GM04504 (cell line): ENCODE measurements around the gene PER2.
"Not testable (repeated sequence)": the region's sequence is repeated elsewhere in the genome, so short reads cannot be mapped to it uniquely, and the experiment has no call there.

ENCODE experiments used
- DNase-seq: peaks from one replicate; pipeline ENCODE4 v3.0.0-alpha.2; 2012; ENCODE audit warnings: low read depth

The PER2 gene

DNA sequence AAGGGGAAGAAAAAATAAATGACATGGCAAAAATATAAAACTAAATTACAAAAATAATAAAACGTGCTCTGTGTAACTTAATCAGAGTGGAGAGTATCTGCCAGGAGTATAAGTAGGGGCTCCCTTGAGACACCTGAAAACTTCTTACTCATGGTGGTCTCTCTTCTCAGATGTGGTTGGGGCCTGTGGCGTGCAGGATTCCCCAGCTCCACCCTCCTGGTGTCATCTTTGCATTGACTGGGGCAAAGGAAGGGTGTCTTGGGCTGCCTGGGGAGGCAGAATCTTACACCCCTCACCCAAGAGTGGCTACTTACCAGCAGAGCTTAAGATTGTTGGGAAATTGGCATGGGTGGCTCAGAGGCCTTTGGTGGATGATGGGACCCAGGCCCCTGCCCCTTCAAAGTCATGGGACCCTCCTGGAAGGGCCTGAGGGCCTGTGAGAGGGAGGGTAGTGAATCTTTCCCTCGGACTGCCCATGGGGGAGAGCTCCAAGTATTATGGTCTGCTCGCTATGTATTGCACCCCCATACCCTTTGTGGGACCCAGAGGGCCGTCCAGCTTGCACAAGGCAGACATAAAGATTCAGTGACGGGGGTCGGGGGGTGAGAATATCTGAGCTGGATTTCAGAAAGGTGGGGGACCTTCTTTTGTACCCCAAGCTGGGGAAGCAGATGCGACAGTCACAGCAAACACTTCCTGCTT, 25.0 kb upstream of the PER2 start:
- DNase-seq = no peak

DNA sequence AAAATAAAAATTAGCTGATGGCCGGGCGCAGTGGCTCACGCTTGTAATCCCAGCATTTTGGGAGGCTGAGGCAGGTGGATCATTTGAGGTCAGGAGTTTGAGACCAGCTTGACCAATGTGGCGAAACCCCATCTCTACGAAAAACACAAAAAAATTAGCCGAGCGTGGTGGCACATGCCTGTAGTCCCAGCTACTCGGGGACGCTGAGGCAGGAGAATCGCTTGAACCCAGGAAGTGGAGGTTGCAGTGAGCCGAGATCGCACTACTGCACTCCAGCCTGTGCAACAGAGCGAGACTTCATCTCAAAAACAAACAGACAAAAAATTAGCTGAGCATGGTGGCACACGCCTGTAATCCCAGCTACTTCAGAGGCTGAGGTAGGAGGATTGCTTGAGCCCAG, 22.3 kb upstream of the PER2 start:
- not testable (repeated sequence) for DNase-seq

DNA sequence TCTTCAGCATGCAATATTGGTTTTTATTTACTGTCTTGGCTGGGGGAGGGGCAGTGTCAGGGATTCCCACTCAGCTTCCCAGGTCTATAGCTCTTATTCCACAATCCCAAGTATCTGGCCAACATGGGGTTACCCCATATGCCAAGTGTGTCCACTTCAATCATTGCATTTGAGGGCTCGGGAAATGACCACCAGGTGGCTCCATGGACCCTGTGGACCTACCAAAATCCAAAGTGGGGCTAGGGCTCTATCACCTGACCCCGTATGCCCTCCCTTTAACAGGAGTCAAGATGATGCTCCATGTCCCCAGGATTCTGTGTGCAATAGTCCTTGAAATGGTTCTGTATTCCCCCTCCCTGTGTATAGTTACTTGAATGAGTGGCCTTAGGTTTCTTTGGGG, 19.8 kb upstream of the PER2 start:
- no peak for DNase-seq

DNA sequence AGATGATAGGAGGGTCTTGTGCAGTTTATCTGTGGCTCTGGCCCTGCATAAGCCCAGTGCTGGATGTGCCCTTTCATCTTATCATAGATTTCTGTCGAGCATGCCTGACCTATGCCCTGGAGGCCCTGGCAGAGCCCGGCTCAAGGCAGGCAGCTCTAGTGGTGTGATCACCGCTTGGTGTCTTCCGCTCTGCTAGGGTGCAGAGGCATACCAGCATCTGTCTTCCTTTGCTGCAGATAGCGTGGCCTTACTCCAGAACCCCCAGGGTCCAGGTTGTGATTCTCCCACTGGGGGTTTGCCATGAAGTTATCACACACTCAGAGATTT, 18.2 kb upstream of the PER2 start:
- DNase-seq = no peak

DNA sequence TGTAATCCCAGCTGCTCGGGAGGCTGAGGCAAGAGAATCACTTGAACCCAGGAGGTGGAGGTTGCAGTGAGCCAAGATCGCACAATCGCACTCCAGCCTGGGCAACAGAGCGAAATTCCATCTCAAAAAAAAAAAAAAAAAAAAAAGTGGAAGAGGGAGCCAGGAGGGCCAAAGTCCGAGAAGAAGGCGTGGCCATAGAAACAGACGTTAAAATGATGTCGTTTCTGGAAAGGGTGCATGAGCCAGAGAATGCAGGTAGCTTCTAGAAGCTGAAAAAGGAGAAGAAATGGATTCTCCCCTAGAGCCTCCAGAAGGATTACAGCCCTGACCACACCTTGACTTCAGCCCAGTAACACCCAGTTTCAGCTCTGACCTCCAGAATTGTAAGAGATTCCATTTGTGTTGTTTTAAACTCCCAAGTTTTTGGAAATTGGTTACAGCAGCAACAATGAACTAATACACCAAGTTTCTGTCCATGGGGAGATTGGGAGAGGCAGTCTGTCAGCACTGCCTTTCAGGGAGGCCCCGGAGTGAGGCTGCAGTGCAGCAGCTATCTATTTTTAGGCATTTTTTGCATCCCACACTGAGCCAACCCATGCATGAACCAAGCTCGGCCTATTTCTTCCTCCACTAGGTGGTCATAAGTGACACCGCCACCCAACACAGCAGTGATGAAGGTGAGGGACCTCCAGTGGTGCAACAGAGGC, 17.7 kb upstream of the PER2 start:
- no peak for DNase-seq

DNA sequence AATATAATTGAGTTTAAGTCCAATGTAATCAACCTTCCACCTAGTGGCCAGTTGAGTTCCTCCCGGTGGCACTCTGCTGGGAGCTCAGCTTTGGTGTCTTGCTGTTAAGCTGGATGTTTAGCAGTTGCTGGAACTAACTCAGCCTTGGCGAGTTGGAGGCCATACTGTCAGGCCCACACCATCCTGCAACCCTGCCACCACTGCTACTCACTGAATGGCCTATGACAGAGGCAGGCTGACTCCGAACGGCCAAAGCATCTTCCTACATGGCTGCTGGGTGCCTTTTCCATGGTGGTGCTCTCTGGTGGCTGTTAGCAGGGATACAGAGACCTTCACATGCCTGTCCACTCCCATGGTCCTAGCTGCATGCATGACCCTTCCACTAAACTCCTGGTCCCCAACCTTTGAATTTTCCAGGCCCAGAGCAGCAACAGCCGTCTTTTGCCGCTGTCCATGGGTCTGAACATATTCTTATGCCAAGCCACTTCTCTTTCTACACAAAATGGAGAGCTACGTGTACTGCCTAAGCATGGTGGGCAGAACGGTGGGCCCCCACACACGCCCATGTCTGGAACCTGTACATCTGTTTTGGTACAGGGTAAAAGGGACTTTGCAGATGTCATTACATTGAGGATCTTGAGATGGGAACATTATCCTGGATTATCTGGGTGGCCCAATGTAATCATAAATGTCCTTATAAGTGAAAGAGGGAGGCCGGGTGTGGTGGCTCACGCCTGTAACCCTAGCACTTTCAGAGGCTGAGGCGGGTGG, 16.9 kb upstream of the PER2 start:
- DNase-seq = no peak

DNA sequence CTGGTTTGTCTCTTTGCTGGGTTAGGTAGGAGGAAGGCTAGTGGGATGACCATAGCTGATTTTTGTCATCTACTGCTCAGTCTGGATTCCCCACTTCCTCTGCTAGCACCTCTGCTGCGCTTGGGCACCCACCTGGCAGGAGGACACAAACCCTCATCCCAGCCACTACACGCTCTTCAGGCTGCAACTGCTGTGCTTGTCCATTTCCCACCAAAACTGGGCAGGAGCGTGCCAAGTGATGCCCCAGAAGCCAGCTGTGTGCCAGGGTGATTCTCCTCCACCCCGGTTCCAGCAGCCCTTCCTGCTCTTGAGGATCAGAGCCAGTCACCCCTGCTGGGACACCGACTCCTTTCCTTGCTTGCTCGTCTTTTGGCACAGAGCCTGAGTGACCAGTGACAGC, 15.7 kb upstream of the PER2 start:
- DNase-seq = no peak

DNA sequence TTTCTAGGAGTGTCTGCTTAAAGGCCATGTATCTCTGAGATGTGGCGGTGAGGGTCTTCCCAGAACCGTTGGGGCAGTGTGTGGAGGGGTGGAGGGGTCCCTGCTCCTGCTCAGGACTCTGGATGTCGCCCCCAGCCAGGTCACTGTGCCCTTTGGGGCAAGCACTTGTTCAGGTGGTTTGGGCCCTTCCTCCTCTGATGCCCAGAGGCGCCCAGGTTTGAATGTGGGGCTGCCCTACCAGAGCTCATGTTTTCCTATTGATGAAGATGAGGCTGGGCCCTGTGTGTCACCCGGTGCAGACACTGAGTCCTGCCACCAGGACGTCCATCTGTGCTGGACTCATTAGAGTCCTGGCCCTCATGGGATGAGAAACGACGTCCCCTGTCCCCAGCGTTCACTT, 14.3 kb upstream of the PER2 start:
- no peak for DNase-seq

DNA sequence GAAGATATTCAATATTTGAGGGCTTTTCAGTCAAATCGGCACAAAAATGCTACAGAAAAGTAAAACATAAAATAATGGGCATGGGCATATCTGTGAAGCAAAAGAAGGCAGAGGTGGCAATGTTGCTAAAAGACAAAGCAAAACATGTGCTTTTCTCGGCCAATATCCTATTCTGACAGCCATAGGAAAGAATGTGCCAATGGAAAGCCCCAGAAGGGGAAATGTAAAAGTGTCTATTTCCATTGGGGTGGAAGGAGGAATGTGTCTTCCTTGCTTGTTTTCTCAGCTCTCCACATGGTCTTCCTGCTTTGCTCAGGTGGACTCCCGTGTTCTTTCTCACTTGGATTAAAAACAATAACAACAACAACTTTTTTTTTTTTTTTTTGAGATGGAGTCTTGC, 13.7 kb upstream of the PER2 start:
- DNase-seq = no peak

DNA sequence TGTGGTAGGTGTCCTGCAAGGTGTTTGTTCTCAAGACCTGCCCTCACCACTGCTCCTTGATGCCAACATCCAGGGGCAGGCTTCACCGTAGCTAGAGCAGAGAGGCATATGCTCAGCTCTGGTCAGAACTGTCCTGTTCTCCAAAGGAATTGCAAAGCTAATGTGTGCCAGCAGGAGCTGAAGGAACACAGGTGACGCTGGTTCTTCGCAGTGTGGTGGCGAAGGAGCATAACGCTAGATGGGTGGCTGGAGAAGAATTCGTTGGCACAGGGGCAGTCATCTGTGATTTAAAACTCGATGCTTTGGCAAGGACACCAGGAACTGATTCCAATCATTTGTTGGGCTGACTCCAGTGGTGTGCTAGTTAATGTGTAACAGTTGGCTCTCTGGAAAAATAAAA, 11.4 kb upstream of the PER2 start:
- DNase-seq = no peak

DNA sequence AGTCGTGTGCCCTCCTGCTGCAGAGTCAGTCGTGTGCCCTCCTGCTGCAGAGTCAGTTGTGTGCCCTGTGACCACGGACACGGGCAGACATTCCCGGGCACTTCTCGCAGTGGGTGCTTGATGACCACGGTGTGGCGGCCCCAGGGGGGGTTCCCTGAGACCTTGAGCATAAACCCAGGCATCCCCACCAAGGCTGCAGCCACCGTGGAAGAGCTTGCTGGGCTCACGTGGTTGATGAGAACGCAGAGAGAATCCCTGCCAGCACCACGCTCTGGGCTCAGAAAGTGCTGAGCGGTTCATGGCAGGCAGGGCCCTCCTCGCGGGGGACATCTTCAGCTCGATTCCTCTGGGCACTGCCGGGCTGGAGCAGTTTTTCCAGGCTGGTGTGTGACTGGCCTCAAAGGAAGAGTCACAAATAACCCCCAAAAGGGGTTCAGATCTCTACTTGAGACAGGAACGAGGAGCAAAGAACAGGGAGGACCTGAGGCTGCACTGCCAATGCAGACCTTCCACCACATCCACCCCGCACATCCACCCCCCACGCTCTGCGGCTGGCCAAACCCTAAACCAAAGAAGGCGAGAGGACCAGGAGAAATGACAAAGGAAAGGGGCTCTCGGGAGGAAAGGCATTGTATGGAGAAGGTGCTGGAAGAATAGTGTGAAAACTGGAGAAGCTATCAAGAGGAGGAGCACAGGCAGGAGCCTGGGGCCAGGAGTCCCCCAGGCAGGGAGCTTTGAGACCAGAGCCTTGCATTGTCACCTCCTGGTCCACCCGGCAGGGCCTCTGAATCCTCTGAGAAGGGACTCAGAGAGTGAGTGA, 8.4 kb upstream of the PER2 start:
- no peak for DNase-seq

DNA sequence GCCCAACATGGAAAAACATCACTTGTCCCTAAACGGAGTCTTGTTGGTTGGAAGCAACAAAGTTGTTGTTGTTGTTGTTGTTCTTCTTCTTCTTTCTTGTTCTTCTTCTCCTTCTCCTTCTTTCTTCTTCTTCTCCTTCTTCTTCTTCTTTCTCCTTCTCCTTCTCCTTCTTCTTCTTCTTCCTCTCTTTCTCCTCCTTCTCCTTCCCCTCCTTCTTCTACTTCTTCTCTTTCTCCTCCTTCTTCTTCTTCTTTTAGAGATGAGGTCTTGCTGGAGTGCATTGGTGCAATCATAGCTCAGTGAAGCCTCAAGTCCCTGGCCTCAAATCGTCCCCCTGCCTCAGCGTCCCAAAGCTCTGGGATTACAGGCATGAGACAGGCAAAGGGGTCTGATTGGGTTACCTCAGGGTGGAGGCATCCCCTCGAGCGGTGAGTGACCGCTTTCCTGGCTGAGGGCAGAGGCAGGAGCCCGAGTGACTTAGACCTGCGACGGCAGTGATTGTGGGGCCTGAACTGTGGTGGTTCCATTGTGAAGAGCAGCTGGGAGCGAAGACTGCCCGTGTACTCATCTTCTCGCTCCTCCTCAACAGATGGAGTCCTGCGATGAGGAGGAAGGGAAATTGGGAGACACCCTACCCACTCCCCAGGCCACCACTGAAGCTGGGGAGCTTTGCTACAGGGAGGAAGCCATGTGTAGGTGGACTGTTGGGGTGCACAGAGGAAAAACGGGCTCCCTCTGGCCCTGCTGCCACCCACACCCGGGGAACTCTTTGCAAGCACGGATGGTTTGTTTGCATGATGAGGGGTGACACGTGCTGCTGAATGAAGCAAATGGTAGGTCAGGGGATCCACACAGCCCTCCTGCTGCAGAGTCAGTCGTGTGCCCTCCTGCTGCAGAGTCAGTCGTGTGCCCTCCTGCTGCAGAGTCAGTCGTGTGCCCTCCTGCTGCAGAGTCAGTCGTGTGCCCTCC, 7.0 kb upstream of the PER2 start:
- no peak for DNase-seq

DNA sequence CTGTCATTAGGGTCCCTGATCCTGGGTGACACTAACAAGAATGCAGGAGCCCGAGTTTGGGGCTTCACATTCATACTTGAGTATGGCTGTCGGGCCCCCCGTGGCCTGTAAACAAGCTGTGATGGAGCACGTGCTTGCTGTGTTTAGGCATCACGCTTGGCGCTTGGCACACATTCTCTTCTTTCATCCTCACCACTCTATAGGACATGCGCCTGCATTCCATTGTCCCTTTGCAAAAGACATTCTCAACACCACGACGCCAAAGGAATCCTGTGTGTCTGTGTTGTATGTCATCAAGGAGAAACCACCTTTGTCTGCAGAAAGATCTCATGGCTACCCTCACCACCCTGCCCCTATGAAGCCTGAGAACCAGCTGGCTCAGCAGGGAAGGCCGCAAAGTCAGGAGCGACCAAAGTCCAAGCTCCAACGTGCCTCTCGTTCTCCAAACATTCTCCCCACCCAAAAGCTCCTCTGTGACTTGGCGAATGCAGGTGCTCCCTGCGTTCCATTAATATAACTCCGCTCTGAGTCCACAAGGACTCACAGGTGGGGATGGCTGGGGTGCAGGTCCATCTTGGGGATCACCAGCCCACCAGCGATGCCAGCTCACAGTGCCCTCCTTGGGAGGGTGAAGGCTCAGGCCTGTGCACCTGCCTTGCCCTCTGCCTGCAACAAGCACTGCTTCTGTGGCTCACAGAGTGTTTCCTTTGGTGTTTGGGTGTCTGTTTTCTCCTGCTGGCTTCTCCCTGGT, 6.2 kb upstream of the PER2 start:
- no peak for DNase-seq

DNA sequence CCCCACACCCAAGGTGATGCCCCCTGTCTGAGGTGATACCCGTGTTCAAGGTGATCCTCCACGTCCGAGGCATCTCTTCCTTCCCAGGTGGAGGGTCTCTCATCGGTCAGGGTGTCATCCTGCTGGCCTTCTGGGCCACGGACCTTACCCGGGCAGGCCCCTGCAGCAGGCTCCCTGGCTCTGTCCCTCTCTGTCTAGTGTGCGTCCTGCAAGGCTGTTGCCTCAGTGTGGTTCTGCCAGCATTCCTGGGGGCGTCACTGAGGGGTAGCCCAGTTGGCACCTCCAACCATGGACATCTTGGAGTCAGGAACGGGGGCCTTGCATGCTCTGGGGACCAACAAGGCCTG, 5.6 kb upstream of the PER2 start:
- no peak for DNase-seq

DNA sequence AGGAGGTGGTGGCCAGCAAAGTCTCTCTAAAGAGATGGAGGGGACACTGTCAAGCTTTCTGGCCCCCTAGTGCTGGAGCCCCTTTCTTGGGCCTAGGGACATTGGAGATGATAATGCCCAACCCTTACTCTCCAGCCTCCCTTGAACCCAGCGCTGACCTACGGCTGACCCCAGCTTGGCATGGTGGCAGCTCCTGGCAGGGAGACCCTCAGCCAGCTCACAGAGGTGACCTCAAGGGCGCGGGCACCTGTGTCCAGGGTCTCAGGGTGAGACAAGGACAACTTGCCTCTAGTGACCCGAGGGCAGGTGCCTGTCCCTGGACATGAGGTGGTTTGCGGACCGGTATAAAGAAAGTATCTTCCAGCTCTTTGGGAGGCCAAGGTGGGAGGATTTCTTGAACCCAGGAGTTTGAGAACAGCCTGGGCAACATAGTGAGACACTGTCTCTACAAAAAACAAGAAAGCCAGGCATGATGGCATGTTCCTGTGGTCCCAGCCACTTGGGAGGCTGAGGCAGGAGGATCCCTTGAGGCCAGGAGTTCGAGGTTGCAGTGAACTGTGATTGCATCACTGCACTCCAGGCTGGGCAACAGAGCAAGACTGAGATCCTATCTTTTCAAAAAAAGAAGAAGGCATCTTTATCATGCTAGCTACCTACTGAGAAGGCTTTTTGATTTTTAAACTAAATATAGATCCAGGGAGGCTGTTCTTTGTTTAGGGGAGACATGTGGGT, 3.3 kb upstream of the PER2 start:
- DNase-seq = no peak

DNA sequence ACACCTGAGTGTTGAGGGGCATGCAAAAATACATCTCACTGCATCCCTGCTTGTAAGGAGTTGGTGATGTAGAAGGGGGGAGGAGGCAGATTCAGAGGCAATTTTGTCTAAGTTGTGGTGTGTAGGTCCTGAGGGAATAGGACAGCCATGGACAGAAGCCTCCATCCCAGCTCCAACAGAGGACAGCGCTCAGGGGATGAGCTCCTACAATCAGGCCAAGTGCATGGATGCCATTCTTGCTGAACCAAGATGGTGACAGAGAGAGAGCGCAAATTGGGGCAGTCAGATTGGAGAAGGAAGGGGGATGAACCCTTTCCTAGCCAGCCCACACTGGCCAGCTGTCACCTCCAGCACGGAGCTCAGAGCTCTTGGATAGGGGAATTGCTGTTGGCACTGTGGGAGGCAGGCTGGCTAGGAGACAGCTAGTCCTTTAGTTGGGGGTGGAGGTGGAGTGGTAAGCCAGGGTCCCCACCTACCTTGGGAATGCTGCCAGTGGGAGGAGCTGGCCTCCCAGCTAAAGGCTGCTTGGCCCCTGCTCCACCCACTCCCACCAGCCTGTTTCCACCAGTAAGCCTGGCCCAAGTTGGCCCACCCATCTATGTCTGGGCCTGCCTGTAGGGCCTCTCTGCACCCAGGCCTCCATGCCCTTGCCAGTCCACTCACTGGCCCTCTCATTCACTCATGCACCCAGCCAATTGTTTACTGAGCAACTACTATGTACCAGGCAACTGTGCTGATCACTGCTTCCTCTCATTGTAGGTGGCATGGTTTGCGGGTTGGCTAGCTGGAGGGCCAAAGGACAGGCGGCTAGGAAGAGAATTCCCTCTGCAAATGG, 2.5 kb upstream of the PER2 start:
- DNase-seq = no peak

DNA sequence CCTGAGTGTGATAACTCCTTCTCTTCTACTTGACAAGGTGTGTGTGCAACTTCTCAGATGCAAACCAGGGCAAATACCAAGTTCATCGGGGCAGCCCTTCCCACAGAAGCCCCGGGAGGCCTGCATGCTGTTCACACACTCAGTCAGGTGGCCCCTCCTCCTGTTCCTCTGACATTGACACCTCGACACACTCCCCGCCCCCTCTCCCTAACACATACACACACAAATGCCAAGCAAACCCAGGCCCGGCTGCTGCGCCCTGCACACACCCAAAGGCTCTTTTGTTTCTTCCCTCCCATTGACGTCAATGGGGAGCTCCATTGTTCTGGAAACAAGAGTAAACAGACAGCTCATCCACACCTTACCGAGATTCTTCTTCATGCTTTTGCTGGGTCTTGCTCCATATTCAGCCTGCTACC, 1.7 kb upstream of the PER2 start:
- DNase-seq = no peak

DNA sequence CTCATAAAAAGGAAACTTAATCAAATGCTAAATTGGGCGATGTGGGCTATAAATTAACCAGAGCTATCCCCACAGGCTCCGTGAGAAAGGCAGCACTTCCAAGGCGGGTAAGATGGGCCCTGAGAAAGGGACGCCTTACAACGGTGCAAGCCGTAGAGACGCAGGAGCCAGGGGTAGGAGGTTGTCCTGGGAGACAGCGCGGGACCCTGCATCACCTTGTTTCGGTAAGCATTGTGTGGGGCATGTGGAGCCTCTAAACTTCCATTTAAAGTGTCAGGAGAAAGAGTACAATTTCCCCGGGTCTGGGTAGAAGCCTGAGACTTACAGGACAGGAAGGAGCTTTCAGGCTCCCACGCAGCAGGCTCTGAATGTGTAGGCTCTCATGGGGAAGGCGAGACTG, 1.2 kb upstream of the PER2 start:
- DNase-seq = no peak
